ENCODE data around the gene TEAD3.

Gene TEAD3

GRCh38 chr6:35468980-35469750, 27.7 kb downstream of the TEAD3 start:
- H3K4me3 ChIP-seq (ENCODE audit: low read depth, low read length) = peak overlapping the region; percentile 95
- DNase-seq (ENCODE audit: low read depth) = no peak
- no peak for TF ChIP-seq CTCF (IDR thresholded peaks at IDR 0.05; ENCODE audit: low read depth, low read length, missing control alignments)
- in situ Hi-C loops (cut with HindIII; ENCODE audit: low sequenced_read_pairs) = no loop called here

GRCh38 chr6:35468181-35468979, 28.5 kb downstream of the TEAD3 start, which contains the start of gene RPL10A:
TSS of gene RPL10A (plus strand) at chr6:35468401. CDS start at chr6:35468435, 34 bp downstream.
- peak; percentile 97 for TF ChIP-seq CTCF (IDR thresholded peaks at IDR 0.05; ENCODE audit: low read depth, low read length, missing control alignments)
- peak; percentile 94 for DNase-seq (ENCODE audit: low read depth)
- H3K4me3 ChIP-seq (ENCODE audit: low read depth, low read length) = peak within 1 kb of the TSS; percentile 95
- in situ Hi-C loops (cut with HindIII; ENCODE audit: low sequenced_read_pairs) = no loop called here

- in situ Hi-C loops (cut with HindIII; ENCODE audit: low sequenced_read_pairs) = no loop called here
- no peak overlapping the region for H3K4me3 ChIP-seq (ENCODE audit: low read depth, low read length)
- TF ChIP-seq CTCF (IDR thresholded peaks at IDR 0.05; ENCODE audit: low read depth, low read length, missing control alignments) = no peak
- no peak for DNase-seq (ENCODE audit: low read depth)
Observed at GRCh38 chr6:35465646-35466045, 31.2 kb downstream of the TEAD3 start.

- no peak overlapping the region for H3K4me3 ChIP-seq (ENCODE audit: low read depth, low read length)
- in situ Hi-C loops (cut with HindIII; ENCODE audit: low sequenced_read_pairs) = no loop called here
- DNase-seq (ENCODE audit: low read depth) = no peak
- TF ChIP-seq CTCF (IDR thresholded peaks at IDR 0.05; ENCODE audit: low read depth, low read length, missing control alignments) = no peak
Observed at GRCh38 chr6:35463292-35463691, 33.6 kb downstream of the TEAD3 start.

GRCh38 chr6:35461270-35461669, 35.6 kb downstream of the TEAD3 start:
- in situ Hi-C loops (cut with HindIII; ENCODE audit: low sequenced_read_pairs) = no loop called here

More at GRCh38 chr6:35461270-35461669, 35.6 kb downstream of the TEAD3 start:
- H3K4me3 ChIP-seq (ENCODE audit: low read depth, low read length) = no peak overlapping the region
- no peak for DNase-seq (ENCODE audit: low read depth)
- TF ChIP-seq CTCF (IDR thresholded peaks at IDR 0.05; ENCODE audit: low read depth, low read length, missing control alignments) = no peak
